Adrenal gland (tissue), 5 donors: ENCODE results near the gene ATG14.

ENCODE experiments used
- CTCF ChIP-seq, 6 experiments: fragments of 450-650 bp in 4 of 6; fragments of 200-600 bp in 2 of 6; sonication (generic) in 1 of 6; IDR thresholded peaks; 1 replicate in 5 of 6; 2 replicates in 1 of 6; pipeline versions ENCODE4 v1.5.1 to v1.8.0; 2016 to 2021; ENCODE audit warnings: antibody characterized with exemption in 6 of 6, mild to moderate bottlenecking in 2 of 6, moderate library complexity in 1 of 6
- POLR2A ChIP-seq, 2 donors: fragments of 450-650 bp; IDR thresholded peaks; one replicate each; pipeline ENCODE4 v1.6.1; 2017; ENCODE audit warnings: antibody characterized with exemption in 2 of 2, mild to moderate bottlenecking in 2 of 2, moderate library complexity in 1 of 2
- donor health status: DM: no; HTN: no; CAD: no.

- TF ChIP-seq POLR2A (IDR thresholded peaks at IDR 0.05) (no peak), CTCF (IDR thresholded peaks at IDR 0.05) (no peak)
Measured at GRCh38 chr14:55317542-55318306, 93.9 kb downstream of the ATG14 start.
